SK-N-SH treated with all-trans-retinoic acid at 6 μM for 48 hours (cell line): ENCODE results near the gene PYCR2.

ENCODE experiments used
- ESRRG ChIP-seq: fragments of 250-450 bp; sonication (Bioruptor Pico); IDR thresholded peaks from 2 replicates; pipeline ENCODE4 v1.6.1; 2021; ENCODE audit warnings: mild to moderate bottlenecking
- SNAI2 ChIP-seq: fragments of 250-450 bp; sonication (Bioruptor Pico); IDR thresholded peaks from 2 replicates; pipeline ENCODE4 v1.5.0; 2020; ENCODE audit warnings: mild to moderate bottlenecking, moderate library complexity
- TF ChIP-seq, protein P1 (sequence below): fragments of 250-450 bp; sonication (Bioruptor Pico); IDR thresholded peaks from 2 replicates; pipeline ENCODE4 v1.8.0; 2020; ENCODE audit warnings: mild to moderate bottlenecking, moderate library complexity, borderline replicate concordance

DNA sequence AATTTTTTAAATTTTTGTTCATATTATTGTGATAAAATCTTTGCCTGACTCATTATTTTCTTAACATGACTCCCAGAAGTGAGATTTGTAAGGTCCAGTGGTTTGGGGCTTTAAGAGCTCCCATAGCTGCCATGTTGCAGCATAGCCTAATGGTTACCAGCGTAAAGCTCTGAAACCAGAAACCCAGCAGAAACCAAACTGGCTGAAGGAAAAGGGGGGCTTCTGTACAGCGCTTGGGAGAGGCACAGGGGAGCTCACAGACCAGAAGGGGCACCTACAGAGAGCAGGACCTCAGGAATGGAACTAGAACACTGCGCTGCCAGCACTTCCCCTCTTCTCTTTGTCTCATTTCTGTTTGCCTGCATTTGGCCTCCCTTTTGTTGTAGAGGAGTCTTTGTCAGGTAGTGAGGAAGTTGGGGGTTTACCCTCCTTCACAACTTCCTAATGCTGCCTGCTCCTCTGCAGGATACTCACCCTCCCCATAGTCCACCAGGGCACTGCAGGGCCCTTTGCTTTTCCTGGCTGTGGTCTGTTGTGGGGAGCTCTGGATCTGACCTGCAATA lies 2.6 kb upstream of the PYCR2 start:
- TF ChIP-seq ESRRG (CRISPR knock-in tag) (no peak), SNAI2 (CRISPR knock-in tag) (no peak)
- TF ChIP-seq, protein P1, sequence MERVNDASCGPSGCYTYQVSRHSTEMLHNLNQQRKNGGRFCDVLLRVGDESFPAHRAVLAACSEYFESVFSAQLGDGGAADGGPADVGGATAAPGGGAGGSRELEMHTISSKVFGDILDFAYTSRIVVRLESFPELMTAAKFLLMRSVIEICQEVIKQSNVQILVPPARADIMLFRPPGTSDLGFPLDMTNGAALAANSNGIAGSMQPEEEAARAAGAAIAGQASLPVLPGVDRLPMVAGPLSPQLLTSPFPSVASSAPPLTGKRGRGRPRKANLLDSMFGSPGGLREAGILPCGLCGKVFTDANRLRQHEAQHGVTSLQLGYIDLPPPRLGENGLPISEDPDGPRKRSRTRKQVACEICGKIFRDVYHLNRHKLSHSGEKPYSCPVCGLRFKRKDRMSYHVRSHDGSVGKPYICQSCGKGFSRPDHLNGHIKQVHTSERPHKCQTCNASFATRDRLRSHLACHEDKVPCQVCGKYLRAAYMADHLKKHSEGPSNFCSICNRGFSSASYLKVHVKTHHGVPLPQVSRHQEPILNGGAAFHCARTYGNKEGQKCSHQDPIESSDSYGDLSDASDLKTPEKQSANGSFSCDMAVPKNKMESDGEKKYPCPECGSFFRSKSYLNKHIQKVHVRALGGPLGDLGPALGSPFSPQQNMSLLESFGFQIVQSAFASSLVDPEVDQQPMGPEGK (CRISPR knock-in tag), result no peak
